Neuron (in vitro differentiated cells): Measurements from ENCODE around the gene NLGN2.

Source experiments
- H2AFZ ChIP-seq: one replicate; pipeline ENCODE4 v1.6.1; 2013; ENCODE audit warnings: low read depth, mild to moderate bottlenecking, inconsistent platforms, low read length, moderate library complexity
- H3K27me3 ChIP-seq: one replicate; pipeline ENCODE4 v1.6.1; 2013; ENCODE audit warnings: low read length; ENCODE audit not compliant: insufficient read depth
- H3K36me3 ChIP-seq: one replicate; pipeline ENCODE4 v1.6.1; 2013; ENCODE audit warnings: low read length; ENCODE audit not compliant: insufficient read depth
- H3K4me1 ChIP-seq: one replicate; pipeline ENCODE4 v1.6.1; 2013; ENCODE audit warnings: low read length; ENCODE audit not compliant: insufficient read depth
- H3K4me3 ChIP-seq: 2 replicates; pipeline ENCODE4 v1.5.1; 2013; ENCODE audit warnings: mild to moderate bottlenecking, low read length, moderate library complexity
- H3K9me3 ChIP-seq: one replicate; pipeline ENCODE4 v1.6.1; 2013; ENCODE audit warnings: low read length

NLGN2 gene

DNA sequence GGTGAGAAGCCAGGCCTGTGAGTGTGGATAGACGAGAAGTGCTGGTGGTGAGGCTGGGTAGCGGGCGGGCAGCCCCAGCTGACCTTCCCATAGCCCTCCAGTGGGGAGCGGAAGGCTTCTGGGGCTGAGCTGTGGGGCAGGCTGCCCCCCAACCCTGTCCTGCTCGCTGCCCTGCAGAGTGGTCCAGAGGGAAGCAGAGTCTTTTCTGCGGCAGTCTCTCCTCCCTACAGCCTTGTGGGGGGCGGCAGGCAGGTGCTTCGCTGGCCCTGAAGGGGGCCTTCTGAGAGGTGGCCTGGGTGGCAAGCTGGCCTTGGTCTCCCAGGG, 3.7 kb downstream of the NLGN2 start:
- no peak overlapping the region for H2AFZ ChIP-seq
- H3K4me1 ChIP-seq = peaks cover 10% of the 10 kb centered on the region
- H3K27me3 ChIP-seq = no peaks in the 10 kb centered on the region
- no peak overlapping the region for H3K4me3 ChIP-seq
- H3K36me3 ChIP-seq = peaks cover 63% of the 10 kb centered on the region
- H3K9me3 ChIP-seq = no peaks in the 10 kb centered on the region

DNA sequence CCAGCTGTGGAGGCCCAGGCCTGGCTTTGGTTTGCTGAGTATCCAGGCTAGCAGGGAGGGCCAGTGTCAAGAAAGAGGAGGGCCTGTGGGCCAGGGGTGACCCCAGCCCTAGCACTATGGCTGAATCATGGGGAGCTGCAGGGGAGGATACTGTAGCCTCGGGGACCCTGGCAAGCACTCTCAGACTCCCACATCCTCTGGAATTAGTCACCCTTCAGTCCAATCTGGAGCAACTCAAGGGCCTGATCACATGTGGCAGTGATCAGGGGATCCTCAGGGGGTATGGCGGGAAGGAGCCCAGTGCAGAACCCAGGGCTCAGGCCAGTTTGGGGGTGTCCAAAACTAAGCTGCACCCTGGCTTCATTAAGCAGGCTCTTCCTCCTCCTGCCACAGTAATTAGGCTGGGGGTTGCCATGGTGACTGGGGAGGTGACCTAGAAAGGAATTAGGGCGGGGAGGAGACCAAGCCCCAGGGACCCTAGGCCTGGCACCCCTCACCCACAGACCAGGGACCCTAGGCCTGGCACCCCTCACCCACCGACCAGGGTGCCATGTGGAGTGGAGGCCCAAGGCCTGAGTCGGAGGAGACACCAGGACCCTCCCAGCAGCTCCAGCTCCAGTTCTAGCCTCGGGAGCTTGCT, 5.8 kb downstream of the NLGN2 start:
- H3K27me3 ChIP-seq = no peaks in the 10 kb centered on the region
- peaks cover 71% of the 10 kb centered on the region for H3K36me3 ChIP-seq
- no peaks in the 10 kb centered on the region for H3K9me3 ChIP-seq
- no peak overlapping the region for H3K4me3 ChIP-seq
- H3K4me1 ChIP-seq = peaks cover 8% of the 10 kb centered on the region
- H2AFZ ChIP-seq = no peak overlapping the region

DNA sequence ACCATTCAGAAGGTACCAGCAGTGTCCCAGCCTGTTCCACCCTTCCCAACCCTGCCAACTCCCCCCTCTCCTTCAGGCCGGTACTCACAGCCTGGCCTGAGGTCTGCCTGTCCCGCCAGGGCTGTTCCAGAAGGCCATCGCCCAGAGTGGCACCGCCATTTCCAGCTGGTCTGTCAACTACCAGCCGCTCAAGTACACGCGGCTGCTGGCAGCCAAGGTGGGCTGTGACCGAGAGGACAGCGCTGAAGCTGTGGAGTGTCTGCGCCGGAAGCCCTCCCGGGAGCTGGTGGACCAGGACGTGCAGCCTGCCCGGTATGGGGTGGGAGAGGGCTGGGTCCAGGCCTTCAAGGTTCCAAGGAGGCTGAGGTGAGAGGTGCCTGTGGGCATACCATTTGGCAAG, 7.2 kb downstream of the NLGN2 start:
- H3K9me3 ChIP-seq = no peaks in the 10 kb centered on the region
- no peak overlapping the region for H3K4me3 ChIP-seq
- H3K36me3 ChIP-seq = peaks cover 57% of the 10 kb centered on the region
- no peak overlapping the region for H2AFZ ChIP-seq
- H3K27me3 ChIP-seq = no peaks in the 10 kb centered on the region
- H3K4me1 ChIP-seq = peaks cover 21% of the 10 kb centered on the region

DNA sequence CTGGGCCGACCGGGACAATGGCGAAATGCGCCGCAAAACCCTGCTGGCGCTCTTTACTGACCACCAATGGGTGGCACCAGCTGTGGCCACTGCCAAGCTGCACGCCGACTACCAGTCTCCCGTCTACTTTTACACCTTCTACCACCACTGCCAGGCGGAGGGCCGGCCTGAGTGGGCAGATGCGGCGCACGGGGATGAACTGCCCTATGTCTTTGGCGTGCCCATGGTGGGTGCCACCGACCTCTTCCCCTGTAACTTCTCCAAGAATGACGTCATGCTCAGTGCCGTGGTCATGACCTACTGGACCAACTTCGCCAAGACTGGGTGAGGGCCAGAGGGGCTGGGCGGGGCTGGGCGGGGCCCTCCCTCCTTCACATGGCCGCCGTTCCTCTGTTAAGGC, 8.1 kb downstream of the NLGN2 start:
- Histone ChIP-seq H3K9me3 (no peaks in the 10 kb centered on the region), H3K4me3 (no peak overlapping the region), H3K36me3 (peaks cover 48% of the 10 kb centered on the region), H3K27me3 (no peaks in the 10 kb centered on the region), H2AFZ (no peak overlapping the region), H3K4me1 (peaks cover 31% of the 10 kb centered on the region)

DNA sequence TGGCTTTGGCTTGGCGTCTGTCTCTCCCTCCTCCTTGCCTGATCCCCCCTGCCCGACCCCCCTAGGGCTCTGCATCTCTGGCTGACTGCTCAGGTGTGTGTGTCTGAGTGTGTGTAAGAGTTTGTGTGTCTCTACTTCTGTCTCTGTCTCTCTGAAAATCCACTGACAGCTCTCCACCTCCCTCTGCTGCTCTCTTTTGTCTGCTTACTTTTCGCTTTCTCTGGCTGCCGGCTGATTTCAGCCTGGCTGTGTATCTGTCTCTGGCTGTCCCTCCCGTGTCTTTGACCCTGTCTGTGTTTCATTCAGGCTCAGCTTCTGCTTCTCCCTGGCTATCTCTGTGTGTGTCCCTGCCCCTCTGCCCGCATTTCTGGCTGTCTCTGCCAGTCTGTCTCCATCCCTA, 8.7 kb downstream of the NLGN2 start:
- no peak overlapping the region for H2AFZ ChIP-seq
- H3K4me1 ChIP-seq = peaks cover 36% of the 10 kb centered on the region
- no peak overlapping the region for H3K4me3 ChIP-seq
- no peaks in the 10 kb centered on the region for H3K27me3 ChIP-seq
- H3K9me3 ChIP-seq = no peaks in the 10 kb centered on the region
- H3K36me3 ChIP-seq = peaks cover 46% of the 10 kb centered on the region

DNA sequence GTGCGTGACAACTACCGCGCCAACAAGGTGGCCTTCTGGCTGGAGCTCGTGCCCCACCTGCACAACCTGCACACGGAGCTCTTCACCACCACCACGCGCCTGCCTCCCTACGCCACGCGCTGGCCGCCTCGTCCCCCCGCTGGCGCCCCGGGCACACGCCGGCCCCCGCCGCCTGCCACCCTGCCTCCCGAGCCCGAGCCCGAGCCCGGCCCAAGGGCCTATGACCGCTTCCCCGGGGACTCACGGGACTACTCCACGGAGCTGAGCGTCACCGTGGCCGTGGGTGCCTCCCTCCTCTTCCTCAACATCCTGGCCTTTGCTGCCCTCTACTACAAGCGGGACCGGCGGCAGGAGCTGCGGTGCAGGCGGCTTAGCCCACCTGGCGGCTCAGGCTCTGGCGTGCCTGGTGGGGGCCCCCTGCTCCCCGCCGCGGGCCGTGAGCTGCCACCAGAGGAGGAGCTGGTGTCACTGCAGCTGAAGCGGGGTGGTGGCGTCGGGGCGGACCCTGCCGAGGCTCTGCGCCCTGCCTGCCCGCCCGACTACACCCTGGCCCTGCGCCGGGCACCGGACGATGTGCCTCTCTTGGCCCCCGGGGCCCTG, 9.5 kb downstream of the NLGN2 start:
- Histone ChIP-seq H3K27me3 (no peaks in the 10 kb centered on the region), H3K4me1 (peaks cover 39% of the 10 kb centered on the region), H3K36me3 (peaks cover 44% of the 10 kb centered on the region), H2AFZ (no peak overlapping the region), H3K4me3 (no peak overlapping the region), H3K9me3 (no peaks in the 10 kb centered on the region)

DNA sequence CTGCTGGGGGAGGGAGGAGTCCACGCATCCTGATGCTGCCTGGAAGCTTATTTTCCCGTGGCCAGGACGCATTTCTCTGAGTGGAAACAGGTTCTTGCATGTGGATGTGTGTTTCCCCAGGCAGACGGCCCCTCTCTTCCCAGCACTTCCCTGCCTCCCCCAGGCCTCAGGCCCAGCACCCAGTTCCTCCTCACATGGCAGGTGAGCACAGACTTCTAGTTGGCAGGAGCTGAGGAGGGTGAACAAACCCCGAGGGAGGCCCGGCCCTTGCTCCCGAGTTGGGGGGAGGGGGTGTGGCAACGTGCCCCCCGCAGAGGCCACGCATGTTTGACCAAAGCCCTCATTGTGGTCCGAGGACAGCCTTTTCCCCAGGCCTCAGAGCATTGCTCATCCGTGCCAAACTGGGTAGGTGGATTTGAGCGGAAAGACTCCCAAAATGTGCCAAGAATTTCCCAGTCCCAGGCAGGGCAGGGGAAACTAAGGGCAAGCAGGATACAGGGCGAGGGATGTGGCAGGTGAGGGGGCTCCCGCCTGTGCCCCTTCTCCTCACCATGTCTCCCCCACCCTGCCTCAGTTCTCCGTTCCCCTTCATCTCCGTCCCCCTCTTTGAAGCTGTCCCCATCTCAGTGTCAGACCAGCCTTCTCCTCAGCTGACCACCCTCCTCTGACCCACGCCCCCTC, 11.0 kb downstream of the NLGN2 start:
- Histone ChIP-seq H3K9me3 (no peaks in the 10 kb centered on the region), H3K36me3 (peaks cover 34% of the 10 kb centered on the region)

DNA sequence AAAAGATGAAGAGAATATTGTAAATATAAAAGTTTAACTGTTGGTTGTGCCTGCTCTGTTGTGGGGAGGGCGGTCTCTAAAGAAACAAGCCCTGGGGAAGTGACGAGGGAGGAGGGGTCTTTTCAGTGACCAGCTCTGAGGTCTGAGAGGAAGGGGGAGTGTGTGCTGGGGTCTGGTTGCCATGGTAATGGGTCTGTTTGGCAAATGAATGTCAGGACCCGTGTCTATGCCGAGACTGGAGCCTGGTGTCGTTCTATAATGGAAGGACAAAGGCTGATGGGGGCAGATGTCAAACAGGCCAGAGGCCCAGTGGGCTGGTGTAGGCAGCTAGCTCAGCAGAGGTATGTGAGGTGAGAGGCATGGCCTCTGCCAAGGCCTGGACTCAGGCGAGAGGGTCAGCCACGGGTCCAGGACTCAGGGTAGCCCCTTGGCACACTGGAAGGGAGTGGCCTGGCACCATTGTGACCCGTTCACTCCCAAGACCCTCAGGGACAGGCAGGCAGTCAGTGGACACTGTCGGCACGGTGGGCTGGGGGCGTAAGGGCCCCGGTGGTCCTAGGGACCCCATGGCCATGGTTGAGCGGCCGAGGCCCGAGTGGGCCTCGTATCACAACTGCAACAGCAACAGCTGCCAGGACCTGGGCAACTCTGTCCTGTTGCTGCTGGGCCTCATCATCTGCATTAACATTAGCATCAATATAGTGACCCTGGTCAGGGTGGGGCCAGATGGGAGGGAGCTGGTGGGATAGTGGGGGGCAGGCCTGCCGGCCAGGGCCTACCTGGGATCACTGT, 12.4 kb downstream of the NLGN2 start, which contains the start of gene SPEM1:
Gene SPEM1, plus strand, starts transcription at position 506 of the 792 bp plus-strand sequence. Its CDS starts 61 bp downstream, at position 567.
- peaks cover 39% of the 10 kb centered on the region for H3K4me1 ChIP-seq
- no peak within 1 kb of the TSS for H2AFZ ChIP-seq
- no peaks in the 10 kb centered on the region for H3K27me3 ChIP-seq
- H3K4me3 ChIP-seq = no peak within 1 kb of the TSS
- H3K36me3 ChIP-seq = peaks cover 21% of the 10 kb centered on the region
- no peaks in the 10 kb centered on the region for H3K9me3 ChIP-seq

More for the DNA sequence above, 11.0 kb downstream of the NLGN2 start:
- no peaks in the 10 kb centered on the region for H3K27me3 ChIP-seq
- no peak overlapping the region for H3K4me3 ChIP-seq
- no peak overlapping the region for H2AFZ ChIP-seq
- H3K4me1 ChIP-seq = peaks cover 39% of the 10 kb centered on the region

DNA sequence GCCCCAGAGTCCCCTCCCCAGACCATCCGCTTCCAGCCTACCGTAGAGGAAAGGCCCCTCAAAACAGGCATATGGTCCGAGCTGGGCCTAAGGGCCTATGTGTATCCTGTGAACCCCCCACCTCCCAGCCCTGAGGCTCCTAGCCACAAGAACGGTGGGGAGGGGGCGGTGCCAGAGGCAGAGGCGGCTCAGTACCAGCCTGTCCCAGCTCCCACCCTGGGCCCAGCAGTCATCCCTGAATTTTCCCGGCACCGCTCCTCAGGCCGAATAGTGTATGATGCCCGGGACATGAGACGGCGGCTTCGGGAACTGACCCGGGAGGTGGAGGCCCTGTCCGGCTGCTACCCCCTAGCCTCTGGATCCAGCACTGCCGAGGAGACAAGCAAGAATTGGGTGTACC, 13.5 kb downstream of the NLGN2 start:
- Histone ChIP-seq H3K36me3 (peaks cover 11% of the 10 kb centered on the region), H2AFZ (no peak overlapping the region), H3K27me3 (no peaks in the 10 kb centered on the region), H3K4me3 (no peak overlapping the region), H3K4me1 (peaks cover 39% of the 10 kb centered on the region), H3K9me3 (no peaks in the 10 kb centered on the region)

DNA sequence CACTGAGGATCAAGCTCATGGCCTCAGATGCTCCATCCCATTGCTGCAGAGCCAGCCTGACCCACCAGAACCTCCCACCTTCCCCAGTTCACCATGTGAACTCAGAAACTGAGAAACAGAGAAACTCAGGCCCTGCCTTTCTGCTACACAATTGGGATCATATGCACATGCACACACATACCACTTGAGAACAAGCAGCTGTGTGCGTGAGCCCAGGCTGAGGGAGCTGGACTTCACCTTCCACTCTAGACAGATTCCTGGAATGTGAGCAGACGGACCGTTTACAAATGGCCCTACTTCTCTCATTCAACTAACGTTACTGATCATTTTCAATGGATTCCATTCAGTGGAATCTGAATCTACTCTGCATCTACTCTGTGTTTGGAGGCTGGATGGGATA, 16.0 kb downstream of the NLGN2 start:
- H3K4me3 ChIP-seq = no peak overlapping the region
- no peak overlapping the region for H2AFZ ChIP-seq
- H3K4me1 ChIP-seq = peaks cover 29% of the 10 kb centered on the region
- no peaks in the 10 kb centered on the region for H3K36me3 ChIP-seq
- no peaks in the 10 kb centered on the region for H3K9me3 ChIP-seq
- H3K27me3 ChIP-seq = no peaks in the 10 kb centered on the region

DNA sequence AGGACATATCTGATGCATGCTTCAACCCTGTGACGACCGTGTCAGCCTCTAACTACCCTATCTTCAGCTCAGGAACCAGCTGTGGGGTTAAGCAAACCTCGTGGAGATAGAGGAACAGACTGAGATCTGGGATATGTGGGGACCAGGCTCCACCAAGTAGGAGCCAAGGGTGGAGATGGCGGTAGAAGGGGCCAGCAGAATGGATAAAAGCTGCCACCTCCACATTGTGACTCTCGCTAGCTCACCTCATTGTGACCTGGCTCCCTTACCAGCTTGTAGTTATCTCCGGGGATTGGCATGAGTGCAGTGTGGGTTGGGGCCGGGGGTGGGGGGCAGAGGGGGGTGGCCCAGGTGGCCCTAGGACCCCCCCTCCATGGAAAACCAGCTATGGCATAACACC, 17.7 kb downstream of the NLGN2 start, which contains the start of gene SPEM2:
Gene SPEM2, plus strand, starts transcription at position 301 of the 400 bp plus-strand sequence. Its CDS starts 73 bp downstream, at position 374.
- no peak within 1 kb of the TSS for H3K4me3 ChIP-seq
- H3K4me1 ChIP-seq = peaks cover 13% of the 10 kb centered on the region
- no peak within 1 kb of the TSS for H2AFZ ChIP-seq
- no peaks in the 10 kb centered on the region for H3K9me3 ChIP-seq
- H3K27me3 ChIP-seq = no peaks in the 10 kb centered on the region
- no peaks in the 10 kb centered on the region for H3K36me3 ChIP-seq

DNA sequence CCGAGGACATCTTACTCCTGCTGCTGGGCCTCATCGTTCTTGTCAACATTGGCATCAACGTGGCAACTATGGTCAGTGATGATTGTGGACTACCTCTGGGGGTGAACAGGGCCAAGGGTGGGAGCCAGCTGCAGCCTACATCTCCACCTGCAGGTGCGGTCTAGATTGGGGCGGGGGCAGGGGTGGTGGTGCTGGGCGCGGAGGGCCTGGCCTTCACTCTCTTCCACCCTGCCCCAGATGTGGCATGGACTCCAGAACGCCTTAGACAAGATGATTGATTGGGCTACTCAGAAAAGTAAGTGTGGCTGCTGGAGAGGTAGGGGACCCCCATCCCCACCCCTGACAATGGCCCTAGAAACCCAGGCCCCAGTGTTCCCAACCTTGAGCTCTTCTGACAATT, 18.1 kb downstream of the NLGN2 start:
- Histone ChIP-seq H2AFZ (no peak overlapping the region), H3K4me1 (peaks cover 8% of the 10 kb centered on the region), H3K9me3 (peaks cover 1% of the 10 kb centered on the region), H3K4me3 (no peak overlapping the region), H3K27me3 (no peaks in the 10 kb centered on the region), H3K36me3 (no peaks in the 10 kb centered on the region)
